Left ventricle myocardium inferior (tissue), 1 donor: ENCODE results near the gene BAZ1B. TPM values are rescaled to one million over a fixed set of nuclear protein-coding genes. Genes with fewer than 3 reads are reported as not detected.

ENCODE experiments used
- DNase-seq: peaks from one replicate; pipeline ENCODE4 v3.0.0-alpha.2; 2020
- H3K27ac ChIP-seq: fragments of 200-600 bp; replicated peaks from 2 replicates; pipeline ENCODE4 v1.8.0; 2021
- H3K27me3 ChIP-seq: fragments of 200-600 bp; 2 replicates; pipeline ENCODE4 v1.8.0; 2021; ENCODE audit warnings: low read depth
- H3K36me3 ChIP-seq: fragments of 200-600 bp; 2 replicates; pipeline ENCODE4 v1.8.0; 2021
- H3K4me1 ChIP-seq: fragments of 200-600 bp; 2 replicates; pipeline ENCODE4 v1.8.0; 2021
- H3K4me3 ChIP-seq: fragments of 200-600 bp; 2 replicates; pipeline ENCODE4 v1.8.0; 2021; ENCODE audit warnings: mild to moderate bottlenecking, moderate library complexity
- H3K9me3 ChIP-seq: fragments of 200-600 bp; replicated peaks from 2 replicates; pipeline ENCODE4 v1.8.0; 2021
- intact Hi-C: fragments of 100-400 bp; cut with micrococcal nuclease; formaldehyde crosslinking; loops from one replicate; pipeline ENCODE4 v1.11.0; 2022
- long read RNA-seq: library from polyadenylated mRNA; unstranded; transcript quantifications from one replicate; pipeline ENCODE4 v2.0.0, GENCODE V29; 2021
- total RNA-seq: library from RNA; stranded (reverse); fragmentation: NEBNext Ultra II Directional; extraction: Animal tissue kit (Norgen Biotek cat#: 25700); gene quantifications from one replicate; pipeline ENCODE4 v1.2.1, GENCODE V29; 2021
- TF ChIP-seq, protein P1 (sequence below): fragments of 200-600 bp; IDR thresholded peaks from 2 replicates; pipeline ENCODE4 v1.8.0; 2021; ENCODE audit warnings: antibody characterized with exemption, mild to moderate bottlenecking, borderline replicate concordance
- donor health status: DM: no; HTN: yes; CAD: no; lungs with severe emphysema.

The BAZ1B gene, protein sequence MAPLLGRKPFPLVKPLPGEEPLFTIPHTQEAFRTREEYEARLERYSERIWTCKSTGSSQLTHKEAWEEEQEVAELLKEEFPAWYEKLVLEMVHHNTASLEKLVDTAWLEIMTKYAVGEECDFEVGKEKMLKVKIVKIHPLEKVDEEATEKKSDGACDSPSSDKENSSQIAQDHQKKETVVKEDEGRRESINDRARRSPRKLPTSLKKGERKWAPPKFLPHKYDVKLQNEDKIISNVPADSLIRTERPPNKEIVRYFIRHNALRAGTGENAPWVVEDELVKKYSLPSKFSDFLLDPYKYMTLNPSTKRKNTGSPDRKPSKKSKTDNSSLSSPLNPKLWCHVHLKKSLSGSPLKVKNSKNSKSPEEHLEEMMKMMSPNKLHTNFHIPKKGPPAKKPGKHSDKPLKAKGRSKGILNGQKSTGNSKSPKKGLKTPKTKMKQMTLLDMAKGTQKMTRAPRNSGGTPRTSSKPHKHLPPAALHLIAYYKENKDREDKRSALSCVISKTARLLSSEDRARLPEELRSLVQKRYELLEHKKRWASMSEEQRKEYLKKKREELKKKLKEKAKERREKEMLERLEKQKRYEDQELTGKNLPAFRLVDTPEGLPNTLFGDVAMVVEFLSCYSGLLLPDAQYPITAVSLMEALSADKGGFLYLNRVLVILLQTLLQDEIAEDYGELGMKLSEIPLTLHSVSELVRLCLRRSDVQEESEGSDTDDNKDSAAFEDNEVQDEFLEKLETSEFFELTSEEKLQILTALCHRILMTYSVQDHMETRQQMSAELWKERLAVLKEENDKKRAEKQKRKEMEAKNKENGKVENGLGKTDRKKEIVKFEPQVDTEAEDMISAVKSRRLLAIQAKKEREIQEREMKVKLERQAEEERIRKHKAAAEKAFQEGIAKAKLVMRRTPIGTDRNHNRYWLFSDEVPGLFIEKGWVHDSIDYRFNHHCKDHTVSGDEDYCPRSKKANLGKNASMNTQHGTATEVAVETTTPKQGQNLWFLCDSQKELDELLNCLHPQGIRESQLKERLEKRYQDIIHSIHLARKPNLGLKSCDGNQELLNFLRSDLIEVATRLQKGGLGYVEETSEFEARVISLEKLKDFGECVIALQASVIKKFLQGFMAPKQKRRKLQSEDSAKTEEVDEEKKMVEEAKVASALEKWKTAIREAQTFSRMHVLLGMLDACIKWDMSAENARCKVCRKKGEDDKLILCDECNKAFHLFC (N-terminal part only)
- 38.9 TPM for total RNA-seq
- long read RNA-seq, partial matches to known transcripts, result 6 of 7 reads
- long read RNA-seq, other reads (novel, unspliced or antisense), result 1 of 7 reads

GRCh38 chr7:73522105-73522872, at the start of gene BAZ1B:
TSS of gene BAZ1B (minus strand) at chr7:73522293. CDS start at chr7:73521933, 360 bp downstream.
- no peaks in the 10 kb centered on the region for H3K36me3 ChIP-seq
- H3K27ac ChIP-seq, result peak within 1 kb of the TSS; percentile 96
- intact Hi-C loops, result no loop called here
- TF ChIP-seq, protein P1, sequence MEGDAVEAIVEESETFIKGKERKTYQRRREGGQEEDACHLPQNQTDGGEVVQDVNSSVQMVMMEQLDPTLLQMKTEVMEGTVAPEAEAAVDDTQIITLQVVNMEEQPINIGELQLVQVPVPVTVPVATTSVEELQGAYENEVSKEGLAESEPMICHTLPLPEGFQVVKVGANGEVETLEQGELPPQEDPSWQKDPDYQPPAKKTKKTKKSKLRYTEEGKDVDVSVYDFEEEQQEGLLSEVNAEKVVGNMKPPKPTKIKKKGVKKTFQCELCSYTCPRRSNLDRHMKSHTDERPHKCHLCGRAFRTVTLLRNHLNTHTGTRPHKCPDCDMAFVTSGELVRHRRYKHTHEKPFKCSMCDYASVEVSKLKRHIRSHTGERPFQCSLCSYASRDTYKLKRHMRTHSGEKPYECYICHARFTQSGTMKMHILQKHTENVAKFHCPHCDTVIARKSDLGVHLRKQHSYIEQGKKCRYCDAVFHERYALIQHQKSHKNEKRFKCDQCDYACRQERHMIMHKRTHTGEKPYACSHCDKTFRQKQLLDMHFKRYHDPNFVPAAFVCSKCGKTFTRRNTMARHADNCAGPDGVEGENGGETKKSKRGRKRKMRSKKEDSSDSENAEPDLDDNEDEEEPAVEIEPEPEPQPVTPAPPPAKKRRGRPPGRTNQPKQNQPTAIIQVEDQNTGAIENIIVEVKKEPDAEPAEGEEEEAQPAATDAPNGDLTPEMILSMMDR, result peak; percentile 28
- H3K4me1 ChIP-seq, result peaks cover 57% of the 10 kb centered on the region
- peak; percentile 98 for DNase-seq
- peak within 1 kb of the TSS; percentile 93 for H3K4me3 ChIP-seq
- no peaks in the 10 kb centered on the region for H3K27me3 ChIP-seq
- H3K9me3 ChIP-seq, result no peaks in the 10 kb centered on the region

DNA sequence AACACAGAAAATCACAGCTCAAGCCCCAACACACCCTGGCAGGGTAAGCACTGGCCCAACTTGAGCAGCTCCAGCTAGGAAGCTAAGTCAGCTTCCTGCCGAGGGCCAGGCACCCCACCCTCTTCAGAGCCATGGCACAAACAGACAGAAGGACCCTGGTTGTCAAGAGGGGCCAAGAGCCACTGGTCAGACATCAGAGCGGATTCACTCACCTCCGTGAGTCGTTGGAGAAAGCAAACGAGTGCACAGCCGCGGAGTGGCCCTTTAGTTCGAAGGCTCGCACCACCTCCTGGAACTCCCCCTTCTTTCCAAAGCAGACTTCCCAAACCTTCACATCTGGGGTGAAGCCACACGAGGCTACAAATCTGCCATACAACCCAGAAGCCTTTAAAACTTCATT, 48.9 kb upstream of the BAZ1B start:
- Histone ChIP-seq H3K27me3 (no peaks in the 10 kb centered on the region), H3K9me3 (no peaks in the 10 kb centered on the region), H3K27ac (no peak overlapping the region), H3K36me3 (peaks cover 61% of the 10 kb centered on the region), H3K4me1 (no peaks in the 10 kb centered on the region), H3K4me3 (no peak overlapping the region)
- DNase-seq, result no peak
- TF ChIP-seq, protein P1, result no peak
- intact Hi-C loops, result no loop called here

DNA sequence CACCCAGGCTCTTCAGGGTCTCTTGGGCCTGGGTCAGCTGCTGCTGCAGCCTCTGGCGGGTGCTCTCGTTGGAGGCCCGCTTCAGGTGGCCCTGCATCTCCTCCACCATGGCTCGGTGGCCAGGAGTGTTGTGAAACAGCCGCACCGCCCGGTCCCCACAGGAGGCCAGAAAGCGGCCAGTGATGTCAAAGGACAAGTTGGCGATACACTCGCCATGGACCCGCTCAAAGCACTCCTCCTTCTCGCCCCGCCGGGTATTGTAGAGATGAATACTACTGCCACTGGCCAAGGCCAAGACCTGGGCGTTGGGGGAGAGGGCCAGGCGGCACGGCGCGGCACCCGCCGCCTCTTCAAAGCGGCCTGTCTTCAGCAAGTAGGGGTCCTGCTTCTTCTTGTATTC, 48.4 kb upstream of the BAZ1B start:
- intact Hi-C loops, result no loop called here
- Histone ChIP-seq H3K27ac (no peak overlapping the region), H3K9me3 (no peaks in the 10 kb centered on the region)

DNA sequence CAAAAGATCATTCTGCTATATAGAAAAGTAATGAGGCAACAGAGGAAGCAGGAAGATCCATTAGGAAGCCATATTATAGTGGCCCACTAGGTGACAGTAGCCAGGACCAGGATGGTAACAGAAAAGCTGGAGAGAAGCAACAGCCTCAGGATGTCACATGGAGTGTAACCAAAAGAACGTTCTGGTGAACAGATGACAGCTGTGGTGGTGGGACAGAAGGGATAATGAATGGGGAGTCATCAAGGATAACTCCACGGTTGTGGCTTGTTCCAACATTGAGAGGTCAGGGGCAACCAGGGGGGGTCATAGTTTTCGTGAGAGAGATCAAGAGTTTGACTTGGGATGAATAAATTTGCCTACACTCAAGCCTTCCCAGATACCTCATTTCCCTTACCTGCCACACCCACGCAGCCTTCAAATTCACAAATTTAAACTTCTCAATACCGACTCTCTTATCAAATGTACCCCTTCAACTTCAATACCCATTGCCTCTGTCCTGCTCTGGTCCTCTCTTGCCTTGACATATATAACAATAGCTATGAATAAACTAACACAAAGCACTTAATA, 47.0 kb upstream of the BAZ1B start:
- no peak for DNase-seq
- Histone ChIP-seq H3K4me3 (no peak overlapping the region), H3K4me1 (no peaks in the 10 kb centered on the region), H3K27ac (no peak overlapping the region), H3K36me3 (peaks cover 52% of the 10 kb centered on the region), H3K9me3 (no peaks in the 10 kb centered on the region), H3K27me3 (no peaks in the 10 kb centered on the region)
- TF ChIP-seq, protein P1, result no peak
- intact Hi-C loops, result no loop called here

More for the DNA sequence above, 48.4 kb upstream of the BAZ1B start:
- no peak for DNase-seq
- peaks cover 61% of the 10 kb centered on the region for H3K36me3 ChIP-seq
- TF ChIP-seq, protein P1, result no peak
- no peaks in the 10 kb centered on the region for H3K4me1 ChIP-seq
- no peaks in the 10 kb centered on the region for H3K27me3 ChIP-seq
- H3K4me3 ChIP-seq, result no peak overlapping the region
